Endothelial cell of umbilical vein (primary cell): Measurements from ENCODE around the gene CCND1. TPM values are rescaled to one million over a fixed set of nuclear protein-coding genes. Genes with fewer than 3 reads are reported as not detected.

Experiments
- BruUV-seq: library from RNA; stranded (reverse); fragments of 400-500 nt; replicated peaks from 2 replicates; lab custom pipeline; 2021; lab: Mats Ljungman, UMichigan
- CTCF ChIA-PET: fragments of 300-600, 350-600 bp; sonication (Branson Sonifier 250); formaldehyde crosslinking; loops from one replicate; lab custom pipeline; 2021; ENCODE audit warnings: antibody characterized with exemption, inconsistent platforms; lab: Charles Lee
- POLR2A ChIA-PET: fragments of 300-600, 350-600 bp; sonication (Branson Sonifier 250); formaldehyde crosslinking; loops from one replicate; lab custom pipeline; 2021; ENCODE audit warnings: antibody characterized with exemption, inconsistent platforms; lab: Charles Lee
- DNase-seq: peaks from one replicate; pipeline ENCODE4 v3.0.0-alpha.2; 2011; ENCODE audit warnings: low read depth, low spot score
- FAIRE-seq: peaks from 2 replicates; lab custom pipeline; 2011; peaks lifted over from hg19 to GRCh38; lab: Jason Lieb, UNC
- H2AFZ ChIP-seq: 2 replicates; pipeline ENCODE4 v1.6.0; 2012; ENCODE audit warnings: low read depth, low read length, control low read depth, inconsistent platforms
- H3K27ac ChIP-seq: 2 replicates; pipeline ENCODE4 v1.5.1; 2011; ENCODE audit warnings: low read depth, mild to moderate bottlenecking, control low read depth, low read length, moderate library complexity; ENCODE audit not compliant: insufficient read depth
- H3K27me3 ChIP-seq, 2 experiments: 2 replicates each; pipeline versions ENCODE4 v1.6.0 to v1.6.1; 2011; ENCODE audit warnings: low read length in 2 of 2, mixed read lengths in 1 of 2; ENCODE audit not compliant: control insufficient read depth in 2 of 2, insufficient read depth in 2 of 2
- H3K36me3 ChIP-seq, 2 experiments: 2 replicates in 1 of 2; 3 replicates in 1 of 2; pipeline ENCODE4 v1.5.1; 2011; ENCODE audit warnings: low read length in 2 of 2, mild to moderate bottlenecking in 1 of 2, moderate library complexity in 1 of 2; ENCODE audit not compliant: control insufficient read depth in 2 of 2, insufficient read depth in 2 of 2; ENCODE audit errors: extremely low read depth in 1 of 2
- H3K4me1 ChIP-seq: 3 replicates; pipeline ENCODE4 v1.5.1; 2011; ENCODE audit warnings: mild to moderate bottlenecking, low read length; ENCODE audit not compliant: control insufficient read depth, insufficient read depth; ENCODE audit errors: extremely low read depth
- H3K4me2 ChIP-seq: 2 replicates; pipeline ENCODE4 v1.6.1; 2011; ENCODE audit warnings: low read length, control low read depth, mixed read lengths; ENCODE audit not compliant: insufficient read depth
- H3K4me3 ChIP-seq, 3 experiments: fragments of 200-600 bp in 1 of 3; sonication (generic), shearing (Covaris generic) in 1 of 3; replicated peaks in 1 of 3; 2 replicates each; pipeline ENCODE4 v1.5.1; 2011 to 2016; ENCODE audit warnings: control low read depth in 3 of 3, low read length in 3 of 3, mild to moderate bottlenecking in 2 of 3, inconsistent platforms in 1 of 3, low read depth in 1 of 3, moderate library complexity in 1 of 3; ENCODE audit not compliant: insufficient read depth in 1 of 3
- H3K79me2 ChIP-seq: 2 replicates; pipeline ENCODE4 v1.6.0; 2012; ENCODE audit warnings: low read length, inconsistent platforms; ENCODE audit not compliant: control insufficient read depth, insufficient read depth
- H3K9ac ChIP-seq: replicated peaks from 2 replicates; pipeline ENCODE3; 2011; ENCODE audit warnings: low read length, control low read depth; ENCODE audit not compliant: insufficient read depth; ENCODE audit errors: extremely low read depth
- H3K9me1 ChIP-seq: replicated peaks from 3 replicates; pipeline ENCODE4 v1.6.0; 2011; ENCODE audit warnings: mild to moderate bottlenecking, low read length; ENCODE audit not compliant: control insufficient read depth, insufficient read depth; ENCODE audit errors: extremely low read depth
- H3K9me3 ChIP-seq: replicated peaks from 2 replicates; pipeline ENCODE4 v1.5.1; 2012; ENCODE audit warnings: low read length, inconsistent platforms; ENCODE audit not compliant: control insufficient read depth, insufficient read depth
- H4K20me1 ChIP-seq: replicated peaks from 2 replicates; pipeline ENCODE3; 2011; ENCODE audit warnings: mild to moderate bottlenecking, low read length; ENCODE audit not compliant: control insufficient read depth, insufficient read depth; ENCODE audit errors: extremely low read depth
- EZH2 ChIP-seq: IDR thresholded peaks from 2 replicates; pipeline ENCODE4 v1.6.1; 2012; ENCODE audit warnings: borderline replicate concordance, low read depth, mild to moderate bottlenecking, moderate library complexity, low read length, inconsistent platforms; ENCODE audit not compliant: severe bottlenecking
- FOS ChIP-seq: IDR thresholded peaks from 2 replicates; pipeline ENCODE4 v1.6.1; 2011; ENCODE audit warnings: mild to moderate bottlenecking, low read length, moderate library complexity, borderline replicate concordance; ENCODE audit not compliant: insufficient read depth
- GATA2 ChIP-seq: IDR thresholded peaks from 2 replicates; pipeline ENCODE4 v1.7.0; 2011; ENCODE audit warnings: low read depth, mild to moderate bottlenecking, moderate library complexity, mixed read lengths, low read length; ENCODE audit not compliant: insufficient read length, insufficient read depth
- JUN ChIP-seq: IDR thresholded peaks from 2 replicates; pipeline ENCODE4 v1.6.1; 2011; ENCODE audit warnings: borderline replicate concordance, low read depth; ENCODE audit not compliant: insufficient read length, insufficient read depth
- MYC ChIP-seq: IDR thresholded peaks from one replicate; pipeline ENCODE4 v1.6.1; 2011; ENCODE audit warnings: mild to moderate bottlenecking, low read depth, low read length
- POLR2A ChIP-seq: IDR thresholded peaks from 2 replicates; pipeline ENCODE4 v1.6.1; 2012; ENCODE audit warnings: low read depth, mild to moderate bottlenecking, control low read depth, low read length
- POLR2AphosphoS5 ChIP-seq: IDR thresholded peaks from 2 replicates; pipeline ENCODE4 v1.6.1; 2012; ENCODE audit warnings: low read depth, mild to moderate bottlenecking, control low read depth, low read length, moderate library complexity; ENCODE audit not compliant: insufficient read depth
- dilution Hi-C: fragments of 300-500 bp; cut with MboI; formaldehyde crosslinking; loops from one replicate; pipeline ENCODE4 v1.15.0; 2019; ENCODE audit warnings: low sequenced_read_pairs; ENCODE audit not compliant: extremely low pct_ligation_motif_present
- intact Hi-C: fragments of 100-400 bp; cut with micrococcal nuclease; formaldehyde crosslinking; loops from one replicate; pipeline ENCODE4 v1.10.0; 2022
- polyA plus RNA-seq, 4 experiments: library from polyadenylated mRNA; depleted of rRNA in 3 of 4; stranded (reverse) in 3 of 4; unstranded in 1 of 4; fragments of >200 nt; gene quantifications; 2 replicates each; pipeline versions ENCODE4 v1.2.1 to v1.2.3, GENCODE V29; 2011 to 2012; ENCODE audit warnings: missing spikeins in 1 of 4
- total RNA-seq: library from RNA; stranded (reverse); gene quantifications from 2 replicates; pipeline ENCODE4 v1.2.3, GENCODE V29; 2021
- TF ChIP-seq, protein P1 (sequence below): IDR thresholded peaks from 2 replicates; pipeline ENCODE4 v1.6.1; 2011; ENCODE audit not compliant: insufficient read depth, insufficient read length
- TF ChIP-seq, protein P2 (sequence below), 2 donors: IDR thresholded peaks; 1 replicate in 1 of 2; 2 replicates in 1 of 2; pipeline ENCODE4 v1.5.1; 2011; ENCODE audit warnings: low read length in 2 of 2, mild to moderate bottlenecking in 2 of 2, moderate library complexity in 2 of 2, control low read depth in 1 of 2, inconsistent platforms in 1 of 2, low read depth in 1 of 2; ENCODE audit not compliant: insufficient read depth in 1 of 2; ENCODE audit errors: extremely low read depth in 1 of 2

The CCND1 gene
- total and polyA plus RNA-seq, 2 donors (not counting 3 experiments of a cell fraction or from before 2014, with no cell fraction given), result 98.7 to 370 TPM

DNA sequence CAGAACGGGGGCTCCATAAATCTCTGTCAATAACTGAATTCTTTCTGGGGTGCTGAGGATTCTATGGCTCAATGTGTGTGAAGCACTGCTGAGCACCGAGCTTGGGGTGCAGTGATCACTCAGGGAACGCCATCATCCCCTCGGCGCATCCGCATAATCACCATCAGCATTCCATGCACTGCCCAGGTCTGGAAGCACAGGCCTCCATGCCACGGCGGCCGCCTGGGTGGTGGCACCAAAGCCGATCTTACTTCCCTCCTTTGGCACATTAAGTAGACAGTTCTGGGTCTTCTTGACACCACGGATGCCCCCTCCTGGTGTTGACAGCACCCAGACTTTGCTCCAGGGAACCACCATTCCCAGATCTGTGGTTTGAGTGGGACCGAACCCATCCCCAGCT is 18.6 kb downstream of the CCND1 start:
- dilution Hi-C loops, result loop anchor here (25.0 kb wide), 1 partner anchor 547 kb away; no protein-coding TSS in a partner anchor
- POLR2A ChIA-PET, result no interaction called here
- no peak overlapping the region for H3K27ac ChIP-seq
- no peaks in the 10 kb centered on the region for H3K9me3 ChIP-seq
- intact Hi-C loops, result loop anchor here (5.0 kb wide), 1 partner anchor 557 kb away; no protein-coding TSS in a partner anchor
- H3K4me1 ChIP-seq, result peaks cover 3% of the 10 kb centered on the region
- TF ChIP-seq MYC, result no peak
- TF ChIP-seq, protein P1, sequence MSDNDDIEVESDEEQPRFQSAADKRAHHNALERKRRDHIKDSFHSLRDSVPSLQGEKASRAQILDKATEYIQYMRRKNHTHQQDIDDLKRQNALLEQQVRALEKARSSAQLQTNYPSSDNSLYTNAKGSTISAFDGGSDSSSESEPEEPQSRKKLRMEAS, result no peak
- no peak for TF ChIP-seq POLR2AphosphoS5
- TF ChIP-seq FOS, result no peak
- no peak for TF ChIP-seq GATA2
- TF ChIP-seq JUN, result no peak
- no peak for TF ChIP-seq POLR2A
- TF ChIP-seq, protein P2, sequence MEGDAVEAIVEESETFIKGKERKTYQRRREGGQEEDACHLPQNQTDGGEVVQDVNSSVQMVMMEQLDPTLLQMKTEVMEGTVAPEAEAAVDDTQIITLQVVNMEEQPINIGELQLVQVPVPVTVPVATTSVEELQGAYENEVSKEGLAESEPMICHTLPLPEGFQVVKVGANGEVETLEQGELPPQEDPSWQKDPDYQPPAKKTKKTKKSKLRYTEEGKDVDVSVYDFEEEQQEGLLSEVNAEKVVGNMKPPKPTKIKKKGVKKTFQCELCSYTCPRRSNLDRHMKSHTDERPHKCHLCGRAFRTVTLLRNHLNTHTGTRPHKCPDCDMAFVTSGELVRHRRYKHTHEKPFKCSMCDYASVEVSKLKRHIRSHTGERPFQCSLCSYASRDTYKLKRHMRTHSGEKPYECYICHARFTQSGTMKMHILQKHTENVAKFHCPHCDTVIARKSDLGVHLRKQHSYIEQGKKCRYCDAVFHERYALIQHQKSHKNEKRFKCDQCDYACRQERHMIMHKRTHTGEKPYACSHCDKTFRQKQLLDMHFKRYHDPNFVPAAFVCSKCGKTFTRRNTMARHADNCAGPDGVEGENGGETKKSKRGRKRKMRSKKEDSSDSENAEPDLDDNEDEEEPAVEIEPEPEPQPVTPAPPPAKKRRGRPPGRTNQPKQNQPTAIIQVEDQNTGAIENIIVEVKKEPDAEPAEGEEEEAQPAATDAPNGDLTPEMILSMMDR (IDR thresholded peaks at IDR 0.05; ENCODE audit: extremely low read depth in 1 of 2, insufficient read depth in 1 of 2, low read depth in 1 of 2, low read length in 2 of 2), result no peak
- TF ChIP-seq EZH2, result no peak
- peaks cover 2 to 7% of the 10 kb centered on the region in 2 experiments for H3K36me3 ChIP-seq
- no peak overlapping the region for H3K4me2 ChIP-seq
- no peaks in the 10 kb centered on the region for H3K27me3 ChIP-seq
- no peaks in the 10 kb centered on the region for H3K9me1 ChIP-seq
- no TSS peak for BruUV-seq
- no peak overlapping the region for H3K4me3 ChIP-seq
- CTCF ChIA-PET, result interaction anchor here (1.1 to 6.1 kb wide), 4 partner anchors 11 to 558 kb away, joined by 3 to 47 read pairs (median 7); no protein-coding TSS in a partner anchor
- H3K9ac ChIP-seq, result no peak overlapping the region
- DNase-seq, result no peak
- no peaks in the 10 kb centered on the region for H3K79me2 ChIP-seq
- no peak for FAIRE-seq
- no peaks in the 10 kb centered on the region for H4K20me1 ChIP-seq
- no peak overlapping the region for H2AFZ ChIP-seq
